HG03139 (cell line): ENCODE measurements around the gene BRD4.

ENCODE experiments used
- ATAC-seq: cut with Tn5 transposase; IDR thresholded peaks from one replicate; pipeline ENCODE4 v1.9.1; 2021; ENCODE audit not compliant: unreplicated experiment

Gene BRD4

DNA sequence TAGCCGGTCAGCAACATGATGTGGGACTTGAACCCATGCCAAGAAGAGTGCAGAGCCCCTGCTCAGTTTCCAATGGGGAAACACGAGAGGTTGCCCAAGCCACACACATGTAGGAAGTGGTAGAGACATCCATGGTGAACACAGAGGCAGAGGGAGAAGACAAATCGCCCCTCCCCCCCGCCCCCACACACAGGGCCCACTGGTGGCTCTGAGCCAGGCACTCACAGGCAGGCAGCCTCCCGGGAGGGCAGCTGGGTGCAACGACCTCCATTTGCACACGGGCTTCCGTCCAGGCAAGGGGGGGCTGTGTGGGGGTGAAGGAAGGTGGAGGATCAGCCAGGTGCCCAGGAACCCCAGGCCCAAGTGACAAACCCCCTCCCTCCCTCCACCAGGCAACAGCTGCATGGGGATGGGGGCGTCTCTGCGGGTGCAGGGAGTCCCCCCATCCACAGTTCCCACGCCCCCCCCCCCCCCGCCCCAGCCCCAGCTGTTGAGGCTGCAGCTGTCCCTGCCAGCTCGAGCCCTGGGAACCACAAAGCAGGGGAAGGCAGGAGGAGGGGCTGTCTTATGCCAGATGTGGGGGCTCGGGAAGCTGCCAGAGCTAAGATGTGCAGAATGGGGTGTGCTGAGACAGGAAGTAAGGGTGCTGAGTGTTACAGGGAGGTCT lies 134.9 kb downstream of the BRD4 start:
- no peak for ATAC-seq

DNA sequence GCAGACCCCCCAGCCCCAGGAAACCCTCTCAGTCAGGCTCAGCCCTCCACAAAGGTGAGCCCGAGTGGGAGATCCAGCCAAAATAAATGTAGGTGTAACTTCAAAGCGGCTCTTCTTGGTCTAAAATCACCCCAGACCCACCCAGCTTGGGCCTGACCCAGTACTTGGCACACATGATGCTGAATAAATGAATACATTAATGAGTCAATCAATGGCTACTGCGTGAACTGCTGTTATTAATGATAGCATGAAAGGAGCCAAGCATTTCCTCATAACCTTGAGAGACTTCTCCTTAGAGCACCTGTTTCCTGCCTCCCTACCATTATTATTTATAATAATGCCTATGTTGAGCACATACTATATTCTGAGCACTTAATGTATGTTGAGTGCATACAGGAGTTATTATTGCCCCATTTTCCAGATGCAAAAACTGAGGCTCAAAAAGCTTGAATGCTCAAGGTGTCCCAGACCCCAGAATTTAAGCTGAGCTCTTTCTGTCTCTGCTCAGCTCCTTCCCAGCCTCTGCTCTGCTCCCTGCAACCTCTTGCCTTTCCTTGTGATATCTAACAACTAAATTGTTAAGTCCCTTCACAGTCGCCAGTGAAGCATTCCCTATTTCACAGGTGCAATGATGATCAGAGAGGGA lies 135.9 kb downstream of the BRD4 start:
- ATAC-seq: no peak

DNA sequence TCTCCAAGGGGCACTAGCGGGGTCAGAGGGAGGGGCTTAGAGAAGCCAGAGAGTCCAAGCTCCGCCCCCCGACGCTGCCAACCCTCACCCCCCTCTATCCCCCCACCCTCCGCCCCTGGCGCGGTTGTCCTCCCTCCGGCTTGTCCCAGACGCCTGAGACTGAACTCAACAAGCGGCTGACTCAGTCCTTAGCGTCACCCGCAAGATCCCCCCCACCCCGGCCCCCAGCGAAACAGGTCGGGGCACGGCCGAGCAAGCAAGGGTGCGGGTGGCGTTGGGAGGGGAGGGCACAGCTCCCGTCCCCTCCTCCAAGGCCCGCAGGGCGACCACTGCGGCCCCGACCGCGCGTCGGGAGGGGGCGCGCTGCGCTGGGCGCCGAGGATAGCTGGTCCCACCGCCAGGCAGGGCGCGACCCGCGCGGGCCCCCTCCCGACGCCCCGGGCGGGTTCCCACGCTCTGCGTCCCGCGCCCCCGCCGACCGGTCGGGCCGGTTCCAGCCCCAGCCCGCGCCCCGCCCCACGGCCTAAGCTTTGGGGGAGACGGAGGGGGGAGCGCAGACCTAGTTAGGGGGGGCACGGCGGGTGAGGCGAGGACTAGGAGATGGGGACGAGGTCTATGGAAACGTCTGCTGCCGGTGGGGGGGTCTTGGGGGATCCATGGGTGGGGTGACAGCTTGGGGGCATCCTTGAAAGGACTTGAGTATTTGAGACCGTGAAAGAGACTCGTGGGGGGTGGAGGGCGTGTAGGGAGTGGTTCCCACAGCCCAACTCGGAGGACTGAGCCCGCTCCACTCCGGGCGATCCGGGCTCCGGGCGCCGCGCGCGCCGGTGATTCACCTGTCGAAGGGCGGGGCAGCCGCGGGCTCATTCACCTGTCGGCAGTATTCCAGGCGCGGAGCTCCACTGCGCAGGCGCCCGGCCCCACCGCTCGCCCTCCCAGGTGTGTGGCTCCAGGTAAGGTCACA lies 136.7 kb downstream of the BRD4 start:
- no peak for ATAC-seq

DNA sequence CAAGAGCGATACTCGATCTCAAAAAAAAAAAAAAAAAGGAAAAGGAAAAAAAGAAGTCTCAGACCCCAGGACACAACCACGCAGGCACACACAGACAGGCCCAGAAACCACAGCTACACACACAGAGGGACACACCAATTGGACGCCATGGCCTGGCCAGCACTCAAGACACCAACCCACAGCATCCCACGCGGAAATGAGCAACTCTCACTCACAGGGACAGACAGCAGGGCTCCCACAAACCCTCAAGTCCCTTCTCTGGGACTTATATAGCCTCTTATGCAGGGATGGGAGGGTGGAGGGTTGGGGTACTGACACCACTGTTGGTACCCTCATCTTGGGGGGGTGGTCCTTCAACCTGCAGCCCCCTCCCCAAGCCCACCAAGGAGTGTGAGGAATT lies 137.4 kb downstream of the BRD4 start:
- no peak for ATAC-seq

DNA sequence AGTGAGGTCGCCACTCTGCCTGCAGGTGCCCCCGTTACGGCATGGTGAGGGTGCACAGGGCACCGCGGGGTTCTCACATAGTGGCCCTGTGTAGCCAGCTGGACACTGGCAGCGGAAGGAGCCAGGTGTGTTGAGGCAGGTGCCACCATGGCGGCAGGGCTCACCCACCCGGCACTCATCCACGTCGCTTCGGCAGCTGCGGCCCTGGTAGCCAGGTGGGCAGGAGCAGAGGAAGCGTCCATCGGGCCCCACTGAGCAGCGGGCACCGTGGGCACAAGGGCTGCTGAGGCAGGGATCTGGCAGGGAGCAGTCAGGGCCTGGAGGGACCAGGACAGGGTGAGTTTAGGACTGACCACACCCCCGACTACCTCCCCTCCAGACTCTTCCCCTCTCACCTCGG lies 140.4 kb downstream of the BRD4 start:
- ATAC-seq: no peak

DNA sequence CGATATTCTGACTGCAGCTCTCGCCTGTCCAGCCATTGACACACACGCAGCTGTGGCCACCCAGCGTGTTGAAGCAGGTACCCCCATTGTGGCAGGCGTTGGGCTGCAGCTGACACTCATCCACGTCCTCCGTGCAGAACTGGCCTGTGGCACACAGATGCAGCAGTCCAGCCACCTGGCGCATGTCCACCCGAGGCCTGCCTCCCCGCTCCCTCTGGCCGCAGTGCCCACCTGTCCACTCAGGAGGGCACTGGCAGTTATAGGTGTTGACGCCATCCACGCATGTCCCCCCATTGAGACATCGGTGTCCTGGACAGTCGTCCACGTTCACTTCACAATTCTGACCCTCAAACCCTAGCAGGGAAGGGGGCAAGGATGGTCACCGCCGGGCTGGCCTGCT lies 140.8 kb downstream of the BRD4 start:
- ATAC-seq: no peak

DNA sequence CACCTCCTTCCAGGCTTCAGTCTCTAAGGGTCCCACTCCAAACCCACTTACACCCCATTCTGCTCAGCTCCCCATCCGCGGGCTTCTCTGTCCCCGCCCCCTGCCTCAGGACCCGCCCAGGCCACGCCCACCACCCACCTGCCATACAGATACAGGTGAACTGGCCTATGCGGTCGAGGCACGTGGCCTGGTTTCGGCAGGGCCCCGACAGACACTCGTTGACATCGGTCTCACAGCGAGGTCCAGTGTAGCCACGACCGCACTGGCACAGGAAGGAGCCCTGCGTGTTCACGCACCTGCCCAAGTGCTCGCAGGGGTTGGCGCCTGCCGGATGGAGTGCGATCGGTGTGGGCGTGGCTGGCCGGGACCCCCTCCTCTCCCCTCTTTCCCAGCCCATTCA lies 143.5 kb downstream of the BRD4 start:
- no peak for ATAC-seq

DNA sequence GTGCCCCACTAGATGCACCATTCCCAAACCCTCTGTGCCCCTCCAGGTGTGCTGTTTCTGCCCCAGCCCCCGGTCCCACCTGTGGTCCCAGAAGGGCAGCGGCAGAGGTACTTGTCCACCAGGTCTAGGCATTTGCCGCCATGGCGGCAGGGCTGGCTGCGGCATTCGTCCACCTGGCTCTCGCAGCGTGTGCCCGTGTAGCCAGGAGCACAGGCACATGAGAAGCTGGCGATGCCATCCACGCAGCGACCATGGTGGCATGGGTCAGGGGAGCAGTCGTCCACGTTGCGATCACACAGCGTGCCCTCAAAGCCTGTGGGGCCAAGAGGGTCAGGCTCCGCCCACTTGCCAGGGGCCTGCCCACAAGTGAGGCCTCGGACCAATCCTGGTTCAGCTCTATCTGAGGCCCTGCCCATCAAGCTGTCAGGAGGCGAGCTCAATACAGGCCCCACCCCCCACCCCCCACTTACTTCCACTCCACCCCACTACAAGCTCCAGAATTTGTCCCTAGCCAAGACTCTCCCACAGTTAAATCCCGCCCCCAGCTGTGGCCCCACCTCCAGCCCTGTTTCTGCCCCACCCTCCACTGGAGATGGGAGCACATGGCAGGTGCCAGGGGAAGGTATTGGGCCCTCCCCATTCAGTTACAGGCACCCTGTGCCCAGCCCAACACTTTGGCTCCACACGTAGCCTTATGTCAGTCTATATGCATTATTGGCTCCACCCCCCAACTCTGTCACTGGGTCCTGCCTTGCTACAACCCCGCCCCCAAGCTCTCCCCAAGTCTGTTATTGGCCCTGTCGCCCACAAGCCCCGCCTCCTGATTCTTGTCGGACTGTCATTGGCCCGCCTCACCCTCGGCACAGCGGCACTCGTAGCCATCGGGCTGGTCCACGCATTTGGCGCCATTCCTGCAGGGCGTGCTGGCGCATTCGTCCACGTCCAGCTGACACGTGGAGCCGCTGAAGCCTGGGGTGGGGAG lies 145.0 kb downstream of the BRD4 start:
- no peak for ATAC-seq
